Activated CD8-positive, alpha-beta memory T cell treated with anti-CD3 and anti-CD28 coated beads for 48 hours (primary cell): ENCODE results near the gene LMCD1.

Source experiments
- DNase-seq, 3 experiments: peaks; one replicate each; pipeline ENCODE4 v3.0.0-alpha.2; 2020; ENCODE audit warnings: low read depth in 2 of 3, low spot score in 2 of 3

The LMCD1 gene

GRCh38 chr3:8536096-8537056 is 34.8 kb downstream of the LMCD1 start:
- no peak for DNase-seq

- no peak for DNase-seq
Observed at GRCh38 chr3:8537440-8537839, 35.8 kb downstream of the LMCD1 start.

- no peak for DNase-seq
Observed at GRCh38 chr3:8538223-8538622, 36.6 kb downstream of the LMCD1 start.

- DNase-seq, result no peak
Observed at GRCh38 chr3:8538913-8539312, 37.3 kb downstream of the LMCD1 start.

GRCh38 chr3:8539419-8539818 is 37.8 kb downstream of the LMCD1 start:
- DNase-seq, result no peak

GRCh38 chr3:8540456-8540855 is 38.8 kb downstream of the LMCD1 start:
- DNase-seq, result no peak

- DNase-seq, result no peak
Observed at GRCh38 chr3:8541486-8541885, 39.9 kb downstream of the LMCD1 start.

- DNase-seq, result no peak
Observed at GRCh38 chr3:8542190-8543135, 40.8 kb downstream of the LMCD1 start.

GRCh38 chr3:8546609-8547008 is 45.0 kb downstream of the LMCD1 start:
- no peak for DNase-seq

GRCh38 chr3:8548502-8549275 is 47.1 kb downstream of the LMCD1 start:
- DNase-seq, result no peak

GRCh38 chr3:8549354-8549753 is 47.7 kb downstream of the LMCD1 start:
- DNase-seq, result no peak

- no peak for DNase-seq
Observed at GRCh38 chr3:8550611-8551010, 49.0 kb downstream of the LMCD1 start.

GRCh38 chr3:8552223-8552762 is 50.7 kb downstream of the LMCD1 start:
- no peak for DNase-seq

GRCh38 chr3:8553405-8553804 is 51.8 kb downstream of the LMCD1 start:
- DNase-seq, result no peak

GRCh38 chr3:8554696-8555095 is 53.1 kb downstream of the LMCD1 start:
- DNase-seq, result no peak

- DNase-seq, result no peak
Observed at GRCh38 chr3:8555113-8555661, 53.6 kb downstream of the LMCD1 start.

- no peak for DNase-seq
Observed at GRCh38 chr3:8555725-8556472, 54.3 kb downstream of the LMCD1 start.

- no peak for DNase-seq
Observed at GRCh38 chr3:8556473-8556869, 54.8 kb downstream of the LMCD1 start.

GRCh38 chr3:8557298-8557697 is 55.7 kb downstream of the LMCD1 start:
- DNase-seq, result no peak

- no peak for DNase-seq
Observed at GRCh38 chr3:8558645-8559044, 57.0 kb downstream of the LMCD1 start.
